ENCODE data around the gene BEND6. TPM values are rescaled to one million over a fixed set of nuclear protein-coding genes. Genes with fewer than 3 reads are reported as not detected.

BEND6 gene
- total and polyA plus RNA-seq, 2 of the 8 experiments (the other 6 are each of a cell fraction or from before 2014, with no cell fraction given) = 0.71 to 2.1 TPM

DNA sequence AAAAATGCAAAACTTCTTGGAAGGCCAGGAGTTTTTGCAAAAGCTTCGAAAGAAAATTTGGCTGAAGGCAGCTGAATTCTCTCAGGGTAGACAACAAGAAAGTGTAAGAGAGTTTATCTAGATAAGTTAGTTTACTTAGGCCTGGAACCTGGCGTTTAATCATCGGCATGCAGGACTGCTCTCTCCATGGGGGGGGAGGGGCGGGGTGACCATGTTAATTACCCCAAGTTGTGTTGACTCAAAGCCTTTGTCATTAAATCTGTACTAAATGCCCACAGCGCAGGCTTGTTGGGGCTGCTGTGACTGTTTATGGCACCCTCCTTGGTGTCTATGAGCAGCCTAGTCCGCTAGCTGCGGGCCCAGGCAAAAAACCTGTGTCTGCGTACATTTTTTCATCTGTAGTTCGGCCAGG lies 115.0 kb downstream of the BEND6 start:
- Histone ChIP-seq H3K27ac (ENCODE audit: low read depth, low read length) (no peak overlapping the region), H3K27me3 (replicated peaks in 1 of 4; ENCODE audit: control insufficient read depth in 3 of 4, extremely low read depth in 1 of 4, insufficient read depth in 3 of 4, low read length in 3 of 4) (no peaks in the 10 kb centered on the region), H3K56ac (replicated peaks; ENCODE audit: insufficient read length, low read depth, low read length) (no peak overlapping the region), H3K4me3 (ENCODE audit: extremely low read depth in 1 of 4, insufficient read depth in 2 of 4, low read depth in 3 of 4, low read length in 4 of 4) (no peak overlapping the region), H2AK5ac (ENCODE audit: low read depth, low read length) (no peak overlapping the region), H4K91ac (replicated peaks; ENCODE audit: insufficient read length, low read length) (no peak overlapping the region), H3K36me3 (ENCODE audit: control insufficient read depth in 2 of 4, insufficient read depth in 4 of 4, low read length in 3 of 4) (no peaks in the 10 kb centered on the region), H3K4me2 (ENCODE audit: insufficient read depth in 1 of 2, low read depth in 2 of 2, low read length in 2 of 2) (0 out of 4 replicates have a peak overlapping the region, but pooled peaks of 1 of the 2 experiments have one; percentile 15), H2BK5ac (ENCODE audit: low read depth, low read length) (no peak overlapping the region; the same call in 1 of the 2 replicates), H3K23me2 (ENCODE audit: low read depth, low read length) (no peaks in the 10 kb centered on the region), H2BK12ac (ENCODE audit: low read depth, low read length) (no peak overlapping the region), H3K23ac (ENCODE audit: insufficient read length) (no peak overlapping the region), H3K9me3 (ENCODE audit: insufficient read depth in 2 of 2, low read depth in 1 of 2, low read length in 1 of 2) (no peaks in the 10 kb centered on the region), H2BK15ac (ENCODE audit: low read length) (no peak overlapping the region), H2BK20ac (ENCODE audit: low read length) (no peak overlapping the region), H4K20me1 (replicated peaks in 1 of 2; ENCODE audit: control insufficient read depth in 1 of 2, insufficient read depth in 2 of 2, low read length in 2 of 2) (peaks cover 0 to 1% of the 10 kb centered on the region in 2 experiments), H2BK120ac (replicated peaks; ENCODE audit: low read depth, low read length) (no peak overlapping the region), H3K79me1 (ENCODE audit: low read depth, low read length) (no peaks in the 10 kb centered on the region; the same call in 1 of the 2 replicates), H4K5ac (ENCODE audit: insufficient read length, low read depth, low read length) (no peak overlapping the region), H3K4ac (replicated peaks; ENCODE audit: insufficient read length, low read depth, low read length) (no peak overlapping the region), H4K8ac (ENCODE audit: extremely low read depth, insufficient read depth, low read length) (no peak overlapping the region), H3K4me1 (replicated peaks in 1 of 4; ENCODE audit: control insufficient read depth in 3 of 4, insufficient read depth in 4 of 4, low read length in 3 of 4) (peaks cover 0 to 21% (median 4%) of the 10 kb centered on the region in 4 experiments; a peak in 6 of 7 replicates), H3K79me2 (ENCODE audit: control insufficient read depth in 1 of 2, insufficient read depth in 2 of 2, low read length in 2 of 2) (no peaks in the 10 kb centered on the region), H2AFZ (ENCODE audit: low read length) (no peak overlapping the region), H3K9ac (replicated peaks in 1 of 4; ENCODE audit: extremely low read depth in 1 of 4, low read depth in 3 of 4, low read length in 3 of 4) (no peak overlapping the region), H3K14ac (ENCODE audit: insufficient read length) (no peak overlapping the region), H3K18ac (ENCODE audit: extremely low read depth, low read length) (no peak overlapping the region; the same call in 1 of the 2 replicates)
- CTCF ChIA-PET (ENCODE audit: partially characterized antibody) = no interaction called here
- no peak for DNase-seq (ENCODE audit: low read depth in 1 of 2, low spot score in 2 of 2)
- TF ChIP-seq RBBP5 (IDR thresholded peaks at IDR 0.05; ENCODE audit: borderline replicate concordance, low read depth, low read length) = no peak
- TF ChIP-seq NANOG (IDR thresholded peaks at IDR 0.05; ENCODE audit: insufficient read depth, low read depth, low read length, poor library complexity, severe bottlenecking) = peak; percentile 68
- POLR2A ChIA-PET (ENCODE audit: partially characterized antibody) = interaction anchor here (0.9 to 1.6 kb wide), 3 partner anchors 23 to 114 kb away, joined by 3 read pairs; no protein-coding TSS in a partner anchor
- no peak for FAIRE-seq
- 89% methylated on average over 8 of the region's 9 CpGs; no CpG with 5 or more reads in 1 of the 2 experiments for WGBS, 2 experiments (ENCODE audit: extremely low coverage in 1 of 2, insufficient coverage in 1 of 2, insufficient read length in 1 of 2, insufficient replicate concordance in 2 of 2, low coverage in 1 of 2, low lambda C conversion rate in 2 of 2, missing lambda C conversion rate in 1 of 2)
